Stomach (tissue), 4 donors: ENCODE data around the gene HAO2.

ENCODE experiments used
- POLR2A ChIP-seq, 4 donors: fragments of 450-650 bp; IDR thresholded peaks; one replicate each; pipeline ENCODE4 v1.6.1; 2016; ENCODE audit warnings: antibody characterized with exemption in 4 of 4, control low read depth in 2 of 4, mild to moderate bottlenecking in 1 of 4, moderate library complexity in 1 of 4
- POLR2AphosphoS5 ChIP-seq, 3 donors: sonication (generic); formaldehyde crosslinking; IDR thresholded peaks; one replicate each; pipeline ENCODE4 v1.6.1; 2016; ENCODE audit warnings: antibody characterized with exemption in 3 of 3
- TF ChIP-seq, protein P1 (sequence below), 7 experiments: fragments of 450-650 bp in 4 of 7; fragments of 200-600 bp in 3 of 7; sonication (generic) in 3 of 7; IDR thresholded peaks; one replicate each; pipeline ENCODE4 v1.5.1; 2016 to 2019; ENCODE audit warnings: antibody characterized with exemption in 7 of 7, control low read depth in 2 of 7, mild to moderate bottlenecking in 1 of 7

DNA sequence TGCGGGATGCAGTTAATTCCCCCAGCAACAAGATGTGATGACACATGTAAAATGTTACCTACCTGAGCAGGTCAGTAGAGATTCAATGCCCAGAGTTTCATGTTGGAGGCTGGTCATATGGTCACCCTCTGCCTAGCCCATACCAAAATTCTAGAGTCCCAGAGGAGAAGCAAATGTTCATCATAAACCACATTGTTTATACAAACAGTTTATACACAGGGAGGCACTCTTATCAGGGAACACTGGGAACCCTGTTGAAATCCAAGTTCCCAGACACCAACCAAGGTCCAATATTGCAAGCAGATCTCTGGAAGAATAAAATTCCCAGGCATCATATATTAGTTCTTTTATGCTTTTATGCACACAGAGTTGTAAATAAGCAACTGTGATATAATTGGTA is 10.5 kb downstream of the HAO2 start:
- TF ChIP-seq, protein P1, sequence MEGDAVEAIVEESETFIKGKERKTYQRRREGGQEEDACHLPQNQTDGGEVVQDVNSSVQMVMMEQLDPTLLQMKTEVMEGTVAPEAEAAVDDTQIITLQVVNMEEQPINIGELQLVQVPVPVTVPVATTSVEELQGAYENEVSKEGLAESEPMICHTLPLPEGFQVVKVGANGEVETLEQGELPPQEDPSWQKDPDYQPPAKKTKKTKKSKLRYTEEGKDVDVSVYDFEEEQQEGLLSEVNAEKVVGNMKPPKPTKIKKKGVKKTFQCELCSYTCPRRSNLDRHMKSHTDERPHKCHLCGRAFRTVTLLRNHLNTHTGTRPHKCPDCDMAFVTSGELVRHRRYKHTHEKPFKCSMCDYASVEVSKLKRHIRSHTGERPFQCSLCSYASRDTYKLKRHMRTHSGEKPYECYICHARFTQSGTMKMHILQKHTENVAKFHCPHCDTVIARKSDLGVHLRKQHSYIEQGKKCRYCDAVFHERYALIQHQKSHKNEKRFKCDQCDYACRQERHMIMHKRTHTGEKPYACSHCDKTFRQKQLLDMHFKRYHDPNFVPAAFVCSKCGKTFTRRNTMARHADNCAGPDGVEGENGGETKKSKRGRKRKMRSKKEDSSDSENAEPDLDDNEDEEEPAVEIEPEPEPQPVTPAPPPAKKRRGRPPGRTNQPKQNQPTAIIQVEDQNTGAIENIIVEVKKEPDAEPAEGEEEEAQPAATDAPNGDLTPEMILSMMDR (IDR thresholded peaks at IDR 0.05): no peak
- TF ChIP-seq POLR2A (IDR thresholded peaks at IDR 0.05) (no peak), POLR2AphosphoS5 (IDR thresholded peaks at IDR 0.05) (no peak)
